Measurements from ENCODE around the gene NDUFB11. TPM values are rescaled to one million over a fixed set of nuclear protein-coding genes. Genes with fewer than 3 reads are reported as not detected.
"Not testable (repeated sequence)": the region's sequence is repeated elsewhere in the genome, so short reads cannot be mapped to it uniquely, and the experiment has no call there.

NDUFB11 gene
- total RNA-seq, 1 experiment from 2014 or later = 77.4 TPM

- H3K27ac ChIP-seq = no peak overlapping the region
- 0 out of 2 replicates have a peak, but pooled peaks cover 3% of the 10 kb centered on the region for H3K4me1 ChIP-seq (replicated peaks)
- peaks cover 9% of the 10 kb centered on the region; the same call in 1 of the 2 replicates for H3K36me3 ChIP-seq
- no peak overlapping the region for H3K4me3 ChIP-seq
- DNase-seq (ENCODE audit: low read depth in 1 of 2, low spot score in 2 of 2) = no peak
- H3K27me3 ChIP-seq (replicated peaks) = no peaks in the 10 kb centered on the region
- no peaks in the 10 kb centered on the region for H3K9me3 ChIP-seq (replicated peaks)
Measured at GRCh38 chrX:47146936-47147859, 2.7 kb upstream of the NDUFB11 start.

- 0 out of 2 replicates have a peak, but pooled peaks cover 3% of the 10 kb centered on the region for H3K4me1 ChIP-seq (replicated peaks)
- H3K4me3 ChIP-seq = peak overlapping the region; percentile 71
- peaks cover 9% of the 10 kb centered on the region; the same call in 1 of the 2 replicates for H3K36me3 ChIP-seq
- no peaks in the 10 kb centered on the region for H3K27me3 ChIP-seq (replicated peaks)
- no peak for DNase-seq (ENCODE audit: low read depth in 1 of 2, low spot score in 2 of 2)
- no peak overlapping the region for H3K27ac ChIP-seq
- no peaks in the 10 kb centered on the region for H3K9me3 ChIP-seq (replicated peaks)
Measured at GRCh38 chrX:47146121-47146935, 1.8 kb upstream of the NDUFB11 start.

- DNase-seq (ENCODE audit: low read depth in 1 of 2, low spot score in 2 of 2) = no peak
- peaks cover 6% of the 10 kb centered on the region for H3K36me3 ChIP-seq
- 0 out of 2 replicates have a peak, but pooled peaks cover 3% of the 10 kb centered on the region for H3K4me1 ChIP-seq (replicated peaks)
- peak overlapping the region; percentile 62 for H3K27ac ChIP-seq
- H3K9me3 ChIP-seq (replicated peaks) = no peaks in the 10 kb centered on the region
- no peaks in the 10 kb centered on the region for H3K27me3 ChIP-seq (replicated peaks)
- H3K4me3 ChIP-seq = peak overlapping the region; percentile 71
Measured at GRCh38 chrX:47145395-47146120, 1.1 kb upstream of the NDUFB11 start.

GRCh38 chrX:47143894-47144625 is 442 bp downstream of the NDUFB11 start:
- H3K9me3 ChIP-seq (replicated peaks) = no peaks in the 10 kb centered on the region
- H3K4me1 ChIP-seq (replicated peaks) = 0 out of 2 replicates have a peak, but pooled peaks cover 3% of the 10 kb centered on the region
- H3K27me3 ChIP-seq (replicated peaks) = no peaks in the 10 kb centered on the region
- H3K4me3 ChIP-seq = peak overlapping the region; percentile 71
- peak overlapping the region; percentile 62 for H3K27ac ChIP-seq
- peak; percentile 2 to 44 for DNase-seq (ENCODE audit: low read depth in 1 of 2, low spot score in 2 of 2)
- H3K36me3 ChIP-seq = peaks cover 2% of the 10 kb centered on the region

- Histone ChIP-seq H3K4me3 (no peak overlapping the region), H3K4me1 (replicated peaks) (no peaks in the 10 kb centered on the region), H3K27ac (no peak overlapping the region), H3K27me3 (replicated peaks) (no peaks in the 10 kb centered on the region), H3K9me3 (replicated peaks) (no peaks in the 10 kb centered on the region), H3K36me3 (peaks cover 2% of the 10 kb centered on the region)
- no peak for DNase-seq (ENCODE audit: low read depth in 1 of 2, low spot score in 2 of 2)
Measured at GRCh38 chrX:47138171-47138570, 6.3 kb downstream of the NDUFB11 start.

- not testable (repeated sequence) for H3K36me3 ChIP-seq; H3K4me3 ChIP-seq; H3K4me1 ChIP-seq (replicated peaks); H3K9me3 ChIP-seq (replicated peaks); DNase-seq (ENCODE audit: low read depth in 1 of 2, low spot score in 2 of 2); H3K27ac ChIP-seq; H3K27me3 ChIP-seq (replicated peaks)
Measured at GRCh38 chrX:47135650-47136049, 8.9 kb downstream of the NDUFB11 start.

GRCh38 chrX:47133493-47133892 is 11.0 kb downstream of the NDUFB11 start:
- Histone ChIP-seq H3K27ac (no peak overlapping the region), H3K9me3 (replicated peaks) (no peaks in the 10 kb centered on the region), H3K4me3 (no peak overlapping the region), H3K4me1 (replicated peaks) (no peaks in the 10 kb centered on the region), H3K27me3 (replicated peaks) (no peaks in the 10 kb centered on the region), H3K36me3 (no peaks in the 10 kb centered on the region)
- no peak for DNase-seq (ENCODE audit: low read depth in 1 of 2, low spot score in 2 of 2)

GRCh38 chrX:47129899-47130358 is 14.6 kb downstream of the NDUFB11 start:
- H3K27me3 ChIP-seq (replicated peaks) = no peaks in the 10 kb centered on the region
- H3K9me3 ChIP-seq (replicated peaks) = no peaks in the 10 kb centered on the region
- peak overlapping the region; percentile 51 for H3K4me3 ChIP-seq
- DNase-seq (ENCODE audit: low read depth in 1 of 2, low spot score in 2 of 2) = no peak
- H3K4me1 ChIP-seq (replicated peaks) = no peaks in the 10 kb centered on the region
- H3K27ac ChIP-seq = no peak overlapping the region
- H3K36me3 ChIP-seq = no peaks in the 10 kb centered on the region

- H3K9me3 ChIP-seq (replicated peaks) = no peaks in the 10 kb centered on the region
- peak; percentile 87 to 96 for DNase-seq (ENCODE audit: low read depth in 1 of 2, low spot score in 2 of 2)
- 0 out of 2 replicates have a peak overlapping the region, but pooled peaks have one; percentile 22 for H3K27ac ChIP-seq
- H3K36me3 ChIP-seq = no peaks in the 10 kb centered on the region
- peak overlapping the region; percentile 51 for H3K4me3 ChIP-seq
- H3K4me1 ChIP-seq (replicated peaks) = no peaks in the 10 kb centered on the region
- no peaks in the 10 kb centered on the region for H3K27me3 ChIP-seq (replicated peaks)
Measured at GRCh38 chrX:47129157-47129898, 15.2 kb downstream of the NDUFB11 start.

GRCh38 chrX:47124466-47124865 is 20.0 kb downstream of the NDUFB11 start:
- H3K4me1 ChIP-seq (replicated peaks); DNase-seq (ENCODE audit: low read depth in 1 of 2, low spot score in 2 of 2); H3K4me3 ChIP-seq; H3K27me3 ChIP-seq (replicated peaks); H3K9me3 ChIP-seq (replicated peaks); H3K27ac ChIP-seq; H3K36me3 ChIP-seq: not testable (repeated sequence)

GRCh38 chrX:47116551-47117110 is 27.9 kb downstream of the NDUFB11 start:
- DNase-seq (ENCODE audit: low read depth in 1 of 2, low spot score in 2 of 2); H3K27me3 ChIP-seq (replicated peaks); H3K36me3 ChIP-seq; H3K9me3 ChIP-seq (replicated peaks); H3K27ac ChIP-seq; H3K4me1 ChIP-seq (replicated peaks); H3K4me3 ChIP-seq: not testable (repeated sequence)

GRCh38 chrX:47112316-47112954 is 32.1 kb downstream of the NDUFB11 start:
- Histone ChIP-seq H3K4me1 (replicated peaks) (no peaks in the 10 kb centered on the region), H3K36me3 (no peaks in the 10 kb centered on the region), H3K9me3 (replicated peaks) (no peaks in the 10 kb centered on the region), H3K27ac (no peak overlapping the region), H3K4me3 (no peak overlapping the region), H3K27me3 (replicated peaks) (no peaks in the 10 kb centered on the region)
- DNase-seq (ENCODE audit: low read depth in 1 of 2, low spot score in 2 of 2) = no peak

Measured in SJSA1 (cell line).